ENCODE measurements around the gene COQ8B.

COQ8B gene

DNA sequence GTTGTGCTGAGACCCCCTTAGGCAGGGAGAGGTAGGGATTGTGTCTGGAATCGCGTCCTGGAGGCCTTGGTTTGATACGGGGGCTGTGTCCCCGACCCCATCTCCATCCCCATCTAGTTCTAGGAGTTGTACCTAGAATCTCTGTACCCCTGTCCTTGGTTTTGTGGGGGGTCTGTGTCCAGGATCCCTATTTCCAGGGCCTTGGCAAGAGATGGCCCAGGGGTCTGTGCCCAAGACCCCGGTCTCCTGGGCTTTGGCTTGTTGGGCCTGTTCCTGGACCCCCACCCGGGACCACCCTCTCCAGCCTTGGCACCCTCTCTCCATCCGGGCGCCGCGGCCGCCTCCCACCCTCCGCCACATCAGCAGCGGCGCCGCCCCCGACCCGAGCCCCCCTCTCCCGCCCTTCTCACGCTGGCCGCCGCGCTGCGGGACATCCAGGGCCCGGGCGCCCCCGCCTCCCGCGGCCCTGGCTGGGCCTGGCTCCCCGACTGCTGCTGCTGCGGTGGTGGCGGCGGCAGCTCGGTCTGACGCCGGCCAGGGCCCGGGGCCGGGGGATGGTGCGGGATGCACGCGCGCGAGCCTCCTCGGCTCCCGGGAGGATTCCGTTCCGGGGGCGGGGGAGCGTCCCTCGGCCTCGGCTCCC lies 26.5 kb downstream of the COQ8B start, which contains the start of gene NUMBL:
Gene NUMBL (minus strand): TSS at position 602 of the 643 bp plus-strand sequence. CDS start 168 bp downstream, at position 434.
- DNase-seq = peak; percentile 79

DNA sequence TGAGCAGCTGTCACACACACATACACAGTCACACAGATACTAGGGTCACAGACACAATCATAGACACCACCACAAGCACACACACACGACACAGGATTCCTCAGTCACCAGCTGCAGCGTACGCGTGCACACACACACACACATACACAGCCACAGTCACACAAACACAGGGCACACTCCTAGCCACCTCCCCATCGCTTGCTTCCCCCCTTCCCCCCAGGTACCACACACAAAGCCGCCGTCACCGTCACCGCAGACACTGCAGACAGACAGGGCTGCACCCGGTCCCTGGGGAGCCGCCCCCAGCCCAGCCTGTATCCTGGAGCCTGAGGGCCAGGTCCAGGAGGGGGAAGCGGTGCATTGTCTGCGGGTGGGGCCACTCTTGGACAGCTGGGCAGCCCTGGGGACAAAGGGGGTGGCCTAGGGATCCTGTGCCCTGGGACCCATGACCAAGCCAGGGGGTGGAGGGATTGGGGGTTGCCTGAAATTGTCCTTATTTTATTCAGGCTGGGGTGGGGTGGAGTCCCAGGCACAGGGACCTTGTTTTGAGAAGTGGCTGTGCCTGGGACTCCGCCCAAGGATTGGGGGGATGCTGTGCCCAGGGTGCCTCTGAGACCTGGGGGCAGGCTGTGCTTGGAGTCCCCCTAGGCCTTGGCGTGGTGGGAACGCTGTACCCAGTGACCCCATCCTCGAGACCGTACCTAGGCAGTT lies 27.2 kb downstream of the COQ8B start:
- DNase-seq = peak; percentile 67

DNA sequence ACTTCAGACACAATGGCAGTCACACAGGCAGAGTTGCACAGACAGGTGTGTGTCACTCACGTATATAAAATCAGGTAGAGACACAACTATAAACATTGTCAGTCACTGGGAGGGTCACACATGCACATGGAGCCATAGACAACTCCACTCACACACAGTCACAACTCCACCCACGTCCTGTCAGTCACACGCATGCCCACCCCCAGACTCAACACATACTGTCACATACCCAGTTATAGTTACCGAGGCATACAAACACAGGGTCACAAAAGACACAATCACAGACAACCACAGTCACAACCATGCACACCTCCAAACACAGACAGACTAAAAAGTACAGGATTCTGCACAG lies 27.7 kb downstream of the COQ8B start:
- DNase-seq = no peak

DNA sequence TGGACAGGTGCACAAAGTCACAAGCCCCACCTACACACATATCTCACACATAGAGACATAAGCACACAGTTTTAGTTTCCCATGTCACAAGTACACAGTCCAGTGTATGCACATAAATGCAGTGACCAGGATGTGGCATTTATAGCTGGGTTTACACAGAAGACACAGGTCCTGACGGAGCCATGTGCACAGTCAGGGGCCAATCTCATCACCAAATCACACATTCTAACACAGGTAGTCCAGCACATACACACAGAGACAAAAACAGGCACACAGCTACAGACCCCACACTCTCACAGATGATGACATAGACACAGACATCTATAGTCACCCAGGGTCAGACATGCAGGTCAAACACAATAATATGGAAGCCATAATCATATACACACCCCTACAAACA lies 28.4 kb downstream of the COQ8B start:
- DNase-seq = no peak

DNA sequence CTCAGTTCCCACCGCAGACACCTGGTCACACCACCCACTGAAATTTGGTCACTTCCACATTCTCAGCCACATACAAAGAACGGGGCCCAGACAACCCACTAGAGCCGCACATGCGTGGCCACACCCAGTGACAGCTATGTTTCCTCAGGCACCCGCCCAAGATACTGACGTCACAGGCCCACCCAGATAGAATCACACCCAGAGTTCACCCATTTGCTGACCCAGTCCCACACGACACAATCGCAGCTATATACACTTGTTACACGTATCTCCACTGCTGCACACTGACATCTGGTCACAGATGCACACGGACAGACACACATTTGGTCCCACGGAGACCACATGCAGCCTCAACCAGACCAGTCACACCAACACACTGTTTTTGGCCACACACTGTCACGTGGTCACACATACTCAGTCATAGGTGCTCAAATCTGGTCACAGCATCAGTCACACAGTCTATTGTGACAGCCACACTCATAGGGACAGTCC lies 29.1 kb downstream of the COQ8B start:
- no peak for DNase-seq

DNA sequence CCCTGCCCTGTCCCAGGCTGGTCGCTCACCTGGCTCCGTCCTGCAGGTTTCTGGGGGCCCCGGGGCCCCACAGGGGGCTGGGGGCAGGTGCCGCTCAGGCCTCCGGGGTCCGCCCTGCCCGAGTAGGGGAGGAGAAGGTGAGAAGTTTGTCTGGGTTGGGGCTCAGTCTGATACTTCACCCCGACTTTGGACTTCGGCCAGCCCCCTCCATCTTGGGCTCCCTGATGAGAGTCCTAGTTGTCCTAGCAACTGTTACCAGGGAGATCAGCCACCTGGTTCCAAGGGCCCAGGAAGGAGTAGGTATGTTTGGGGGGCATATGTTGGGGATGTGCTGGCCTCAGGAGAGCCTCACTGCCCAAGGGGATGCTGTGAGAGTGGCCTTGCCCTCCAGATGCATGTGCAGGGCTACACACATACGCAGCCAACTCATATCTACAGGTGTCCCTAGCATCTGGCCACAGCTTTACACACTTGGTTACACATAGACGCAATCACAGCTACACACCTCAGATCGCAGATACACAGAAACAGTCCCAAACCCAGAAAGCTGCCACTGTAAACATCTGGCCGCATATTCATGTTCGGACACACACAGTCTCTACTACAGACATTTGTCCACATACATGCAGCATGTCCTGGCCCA lies 29.7 kb downstream of the COQ8B start:
- no peak for DNase-seq

DNA sequence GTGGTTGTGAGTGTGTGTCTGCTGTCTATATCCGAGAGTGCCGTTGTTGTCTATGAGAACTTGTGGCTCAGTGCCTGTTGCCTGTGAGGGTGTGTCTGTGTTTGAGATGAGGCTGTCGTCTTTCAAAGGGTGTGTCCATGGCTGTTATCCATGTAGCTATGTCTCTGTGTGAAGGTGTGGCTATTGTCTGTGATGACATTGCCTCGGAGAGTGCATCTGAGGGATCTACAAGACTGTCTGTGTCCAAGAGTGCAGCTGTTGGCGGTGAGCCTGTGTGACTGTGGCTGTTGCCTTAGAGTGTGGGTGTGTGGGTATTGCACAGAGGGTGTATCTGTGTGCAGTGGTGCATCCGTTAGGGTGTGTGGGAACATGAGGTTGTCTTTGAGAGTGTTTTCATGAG lies 31.1 kb downstream of the COQ8B start:
- DNase-seq = no peak

DNA sequence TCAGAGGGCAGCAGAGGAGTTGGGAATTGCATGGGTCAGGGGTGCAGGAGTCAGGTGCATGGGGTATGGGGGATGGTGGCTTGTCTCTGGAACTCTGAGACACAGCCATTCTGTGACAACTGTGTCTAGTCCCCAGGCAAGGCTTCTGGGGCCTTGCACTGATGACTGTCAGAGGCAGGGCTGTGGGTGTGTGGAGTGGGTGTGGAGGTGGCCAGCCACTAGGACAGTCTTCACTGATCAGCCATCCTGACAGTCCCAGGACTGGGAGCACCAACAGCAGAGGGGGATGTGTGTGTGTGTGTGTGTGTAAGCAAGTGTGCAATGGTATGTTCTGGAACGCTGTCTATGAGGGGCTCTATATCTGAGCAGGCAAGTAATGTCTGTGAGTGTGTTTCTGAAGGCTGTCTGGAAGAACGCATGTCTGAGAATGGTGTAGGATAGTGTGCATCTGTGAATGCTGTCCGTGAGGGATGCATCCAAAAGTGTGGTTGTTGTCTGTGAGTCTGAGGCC lies 31.6 kb downstream of the COQ8B start:
- no peak for DNase-seq

DNA sequence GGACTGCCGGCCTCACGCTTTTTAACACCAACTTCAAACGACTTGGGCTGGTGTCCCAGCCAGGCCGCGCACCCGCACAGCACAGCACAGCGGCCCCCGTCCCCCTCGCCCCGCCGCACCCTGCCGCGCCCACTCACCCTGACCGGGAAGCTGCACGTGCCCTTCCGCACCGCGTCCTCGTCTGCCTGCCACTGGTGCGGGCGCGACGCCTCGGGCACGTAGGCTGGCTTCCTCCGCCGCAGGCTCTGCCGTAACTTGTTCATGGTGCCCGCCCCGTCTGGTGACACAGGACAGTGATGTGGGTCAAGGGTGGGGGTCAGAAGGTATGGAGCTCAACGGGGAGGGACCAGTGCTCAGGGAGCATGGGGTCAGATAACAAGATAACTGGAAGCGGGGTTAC lies 32.4 kb downstream of the COQ8B start:
- DNase-seq = no peak

DNA sequence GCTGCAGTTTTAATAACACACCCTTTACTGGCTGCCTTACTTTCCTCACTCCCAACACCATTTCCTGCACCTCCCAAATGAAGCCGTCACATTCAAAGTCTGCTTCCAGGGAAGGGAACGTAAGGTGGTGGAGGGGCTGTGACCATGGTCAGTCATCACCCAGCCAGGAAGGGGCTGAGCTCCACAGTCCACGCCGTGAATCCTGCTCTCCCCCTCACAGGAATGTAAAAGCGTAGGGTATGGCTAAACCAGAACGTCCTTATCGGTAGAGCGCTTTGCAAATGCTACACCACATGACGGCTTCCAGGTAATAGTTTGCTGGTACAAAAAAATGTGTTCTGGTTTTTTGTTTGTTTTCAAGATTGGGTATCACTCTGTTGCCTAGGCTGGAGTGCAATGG lies 33.2 kb downstream of the COQ8B start:
- DNase-seq = no peak

DNA sequence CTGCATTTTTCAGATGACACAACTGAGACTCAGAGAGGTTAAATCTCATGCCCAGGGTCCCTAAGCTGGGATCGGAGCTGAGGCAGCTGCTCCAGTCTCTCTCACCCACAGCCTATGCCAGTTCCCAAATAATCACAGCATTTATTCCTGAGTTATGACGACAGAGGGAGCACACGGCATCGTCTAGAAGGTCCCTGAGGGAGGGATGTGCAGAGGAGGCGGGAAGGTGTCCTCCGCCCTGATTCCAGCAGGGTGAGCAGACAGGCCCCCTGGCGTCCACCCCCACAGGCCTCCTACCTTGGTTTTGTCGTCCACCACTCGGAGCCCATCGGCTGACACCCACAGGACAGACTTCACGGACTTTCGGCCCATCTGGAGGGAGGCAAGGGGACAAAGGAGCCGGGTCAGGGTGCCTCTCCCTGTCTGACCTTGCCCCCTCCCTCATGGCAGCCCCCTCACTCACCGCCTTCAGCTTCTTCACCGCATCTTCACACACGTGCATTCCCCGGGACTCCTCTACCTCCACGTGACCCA lies 34.2 kb downstream of the COQ8B start:
- no peak for DNase-seq

DNA sequence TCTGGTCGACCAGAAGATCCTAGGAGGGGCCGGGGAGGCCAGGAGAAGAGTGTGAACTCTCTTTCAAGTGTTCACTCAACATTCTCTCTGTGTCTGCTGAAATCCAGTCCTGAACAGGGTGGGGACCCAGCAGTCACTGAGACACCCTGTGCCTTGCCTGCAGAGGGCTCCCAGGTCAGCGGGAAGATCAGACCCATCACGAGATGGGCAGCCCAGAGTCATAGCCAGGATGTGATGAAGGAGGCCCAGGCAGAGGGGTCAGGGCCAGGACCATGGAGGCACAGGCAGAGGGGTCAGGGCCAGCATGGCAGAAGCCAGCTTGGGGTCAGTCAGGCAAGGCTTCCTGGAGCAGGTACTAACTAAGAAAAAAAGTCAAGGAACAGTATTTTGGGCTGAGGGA lies 35.6 kb downstream of the COQ8B start:
- no peak for DNase-seq

DNA sequence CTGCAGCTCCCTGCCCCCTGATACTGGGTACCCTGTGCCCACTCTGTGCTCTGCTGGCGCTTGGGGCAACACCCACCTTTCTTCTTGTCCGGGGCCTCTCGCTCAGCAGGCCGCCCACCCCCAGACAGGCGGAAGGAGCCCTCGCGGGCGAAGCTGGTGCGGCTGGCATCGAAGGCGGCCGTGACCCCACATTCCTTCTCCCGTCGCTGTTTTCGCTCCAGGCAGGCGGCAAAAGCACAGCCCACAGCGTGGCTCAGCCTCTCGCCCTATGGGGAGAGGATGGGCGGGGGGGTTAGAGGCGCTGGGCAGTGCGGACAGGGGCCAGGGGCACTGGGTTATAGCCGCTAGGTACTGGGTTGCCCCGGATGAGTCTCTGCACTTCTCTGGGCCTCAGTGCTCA lies 39.5 kb downstream of the COQ8B start:
- DNase-seq = no peak

DNA sequence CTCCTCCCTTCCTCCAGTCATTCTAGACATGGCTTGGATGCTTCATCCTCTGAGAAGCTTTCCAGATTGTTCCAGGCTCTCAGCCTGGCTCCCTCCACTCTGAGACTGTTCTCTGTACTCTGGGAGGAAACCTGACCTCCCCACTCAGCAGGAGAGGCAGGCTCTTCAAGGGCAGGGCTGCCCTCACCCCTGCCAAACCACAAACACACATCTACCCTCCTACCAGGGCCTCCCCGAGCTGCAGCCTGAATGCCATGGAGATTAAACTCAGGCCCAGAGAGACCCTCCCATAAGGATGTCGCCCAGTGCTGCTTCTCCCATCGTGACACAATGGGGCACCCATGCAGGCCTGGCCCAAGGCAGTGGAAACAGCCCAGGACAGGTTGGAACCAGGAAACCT lies 42.4 kb downstream of the COQ8B start:
- no peak for DNase-seq

DNA sequence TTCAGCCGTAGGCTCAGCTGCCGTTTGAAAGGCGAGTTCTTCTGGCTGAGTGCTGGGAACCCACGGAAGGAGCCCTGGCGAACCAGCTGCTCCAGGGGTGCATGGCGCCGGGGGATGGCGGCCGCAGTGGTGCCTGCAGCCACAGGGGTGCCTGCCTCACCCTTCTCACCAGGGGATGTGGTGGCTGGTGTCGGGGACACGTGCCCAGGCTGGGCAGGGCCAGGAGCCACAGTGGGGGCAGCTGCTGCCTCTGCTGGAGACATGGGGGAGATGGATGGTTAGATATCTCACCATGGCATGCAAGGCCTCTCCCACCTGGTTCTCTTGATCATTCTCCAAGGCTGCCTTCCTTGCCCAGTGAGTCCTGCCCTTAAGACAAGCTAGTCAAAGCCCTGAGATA lies 43.3 kb downstream of the COQ8B start:
- DNase-seq = no peak

DNA sequence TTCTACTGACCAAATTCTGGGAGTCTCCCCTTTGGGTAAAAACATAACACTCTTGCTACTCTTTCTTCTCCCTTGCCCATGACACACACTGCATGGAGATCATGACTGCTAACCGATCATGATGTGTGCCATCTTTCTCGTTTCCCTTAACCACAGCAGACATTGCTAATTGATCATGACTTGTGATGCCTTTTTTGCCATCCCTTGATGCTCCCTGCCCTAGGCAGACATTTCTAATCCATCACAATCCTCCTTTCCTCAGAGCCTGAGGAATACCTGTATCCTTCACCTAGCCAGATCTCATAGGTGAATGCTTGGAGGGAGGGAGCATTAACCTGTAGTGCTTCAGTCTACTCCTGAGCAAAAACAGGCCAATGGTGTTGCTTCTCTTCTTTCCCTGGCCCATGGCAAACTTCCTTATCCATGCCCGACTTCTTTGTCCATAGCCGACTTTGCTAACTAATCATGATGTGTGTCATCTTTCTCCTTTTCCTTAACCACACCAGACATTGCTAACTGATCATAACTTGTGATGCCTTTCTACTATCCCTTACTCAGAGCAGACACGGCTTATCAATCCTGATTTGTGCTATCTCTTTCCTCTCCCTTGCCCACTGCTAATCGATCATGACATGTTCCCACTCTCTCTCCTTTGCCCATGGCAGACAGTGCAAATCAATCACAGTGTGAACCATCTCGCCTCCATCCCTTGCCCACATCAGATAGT lies 44.0 kb downstream of the COQ8B start:
- DNase-seq = no peak

DNA sequence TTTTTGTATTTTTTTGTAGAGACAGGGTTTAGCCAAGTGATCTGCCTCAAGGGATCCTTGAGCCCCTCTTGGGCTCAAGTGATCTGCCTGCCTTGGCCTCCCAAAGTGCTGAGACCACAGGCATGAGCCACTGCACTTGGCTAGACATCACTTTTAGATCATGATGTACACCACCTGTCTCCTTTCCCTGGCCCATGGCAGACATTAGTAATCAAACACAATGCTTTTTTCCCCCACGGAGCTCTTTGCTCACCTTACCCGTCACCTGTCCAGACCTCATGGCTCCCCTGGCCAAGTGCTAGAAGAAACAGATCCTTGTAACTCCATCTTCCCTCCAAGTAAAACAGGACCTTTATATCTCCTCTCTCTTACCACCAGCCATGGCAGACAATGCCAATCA lies 44.6 kb downstream of the COQ8B start:
- no peak for DNase-seq

DNA sequence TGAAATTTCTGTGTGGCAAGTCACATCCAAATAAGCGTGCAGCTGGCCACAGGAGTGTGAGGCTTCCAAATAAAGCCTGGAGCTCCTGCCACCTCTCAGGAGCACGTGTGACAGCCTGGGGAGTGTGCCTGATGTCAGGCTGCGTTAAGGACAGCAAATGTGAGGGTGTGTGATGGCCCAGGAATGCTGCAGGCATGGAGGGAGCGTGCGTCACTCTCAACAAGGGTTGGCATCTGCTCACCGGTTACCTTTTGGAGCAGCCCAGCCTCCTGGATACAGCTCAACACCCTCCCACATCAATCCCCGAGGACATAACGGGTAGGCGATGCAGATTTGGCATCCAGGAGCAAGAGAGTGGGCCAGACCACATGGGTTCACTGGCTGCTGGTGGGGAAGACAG lies 45.3 kb downstream of the COQ8B start:
- DNase-seq = no peak

DNA sequence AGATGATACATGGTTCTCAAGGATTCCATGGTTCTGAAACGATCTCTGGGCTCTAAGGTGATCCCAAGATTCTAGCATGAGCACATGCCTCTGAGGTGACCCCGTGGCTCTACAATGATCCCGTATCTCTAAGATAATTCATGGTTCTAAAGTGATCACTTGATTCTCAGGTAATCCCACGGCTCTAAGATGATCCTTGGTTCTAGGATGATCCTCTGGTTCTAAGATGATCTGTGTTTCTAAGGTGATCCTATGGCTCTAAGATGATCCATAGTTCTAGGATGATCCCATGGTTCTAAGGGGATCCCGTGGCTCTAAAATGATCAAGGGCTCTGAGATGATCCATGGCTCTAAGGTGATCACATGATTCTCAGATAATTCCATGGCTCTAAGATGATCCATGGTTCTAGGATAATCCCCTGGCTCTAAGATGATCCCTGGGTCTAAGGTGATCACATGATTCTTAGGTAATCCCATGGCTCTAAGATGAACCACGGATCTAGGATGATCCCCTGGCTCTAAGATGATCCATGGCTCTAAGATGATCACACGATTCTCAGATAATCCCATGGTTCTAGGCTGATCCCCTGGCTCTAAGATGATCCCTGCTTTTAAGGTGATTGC lies 47.6 kb downstream of the COQ8B start:
- no peak for DNase-seq

DNA sequence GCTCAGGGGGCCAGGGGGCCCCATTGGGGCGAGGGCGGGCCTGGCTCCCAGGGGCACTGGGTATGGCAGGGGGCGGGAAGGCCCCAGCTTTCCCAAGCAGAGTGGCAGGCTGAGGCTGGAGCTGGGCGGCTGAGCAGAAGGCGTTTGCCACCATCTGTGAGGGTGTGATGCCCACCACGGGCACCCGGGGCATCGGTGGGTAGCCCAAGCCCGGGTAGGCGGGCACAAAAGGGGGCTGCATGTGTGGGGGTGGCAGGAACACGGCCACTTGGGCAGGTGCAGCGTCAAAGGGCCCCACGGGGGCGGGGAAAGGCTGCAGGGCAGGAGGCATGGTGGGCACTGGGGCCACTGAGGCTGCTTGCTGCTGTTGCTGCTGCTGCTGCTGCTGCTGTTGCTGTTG lies 49.1 kb downstream of the COQ8B start:
- no peak for DNase-seq

DNA sequence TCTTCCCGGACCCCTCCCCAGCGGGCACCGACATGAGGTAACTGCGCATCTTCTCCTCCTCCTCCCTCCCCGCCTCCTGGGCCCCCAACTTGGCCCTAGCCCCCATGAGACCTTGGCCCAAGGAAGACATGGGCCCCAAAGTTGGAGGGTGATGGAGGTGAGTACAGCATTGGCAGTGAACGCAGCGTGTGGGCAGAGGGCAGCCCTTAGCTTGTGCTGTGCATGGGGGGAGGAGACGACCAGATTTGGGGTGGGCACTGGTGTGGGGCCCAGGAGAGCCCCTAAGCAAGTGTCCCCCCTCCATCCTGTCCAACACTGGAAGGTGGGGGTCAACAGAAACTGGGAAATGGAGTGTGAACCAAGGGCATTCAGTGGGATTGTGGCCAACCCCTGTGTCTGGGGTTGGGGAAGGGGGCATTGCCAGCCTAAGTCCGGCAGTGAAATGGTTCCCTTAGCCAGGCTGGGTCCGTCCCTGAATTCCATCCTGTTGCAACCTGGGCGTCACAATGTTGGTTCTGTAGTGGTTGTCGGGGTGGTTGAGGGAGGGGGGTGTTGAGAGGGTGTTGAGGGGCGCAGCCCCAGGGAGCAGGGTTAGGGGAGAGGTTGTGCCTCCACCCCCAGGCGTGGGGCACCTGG lies 49.8 kb downstream of the COQ8B start:
- DNase-seq = no peak
